Glutamatergic neuron (in vitro differentiated cells): ENCODE results near the gene LSAMP. TPM values are rescaled to one million over a fixed set of nuclear protein-coding genes. Genes with fewer than 3 reads are reported as not detected.

Source experiments
- DNase-seq: peaks from one replicate; pipeline ENCODE4 v3.0.0; 2022
- H3K27ac Mint-ChIP-seq: one replicate; pipeline ENCODE4 v1.8.0; 2020; ENCODE audit warnings: mild to moderate bottlenecking, mixed read lengths, inconsistent platforms; ENCODE audit not compliant: unreplicated experiment
- H3K27me3 Mint-ChIP-seq: one replicate; pipeline ENCODE4 v1.8.0; 2020; ENCODE audit warnings: mild to moderate bottlenecking, moderate library complexity, mixed read lengths, inconsistent platforms; ENCODE audit not compliant: unreplicated experiment
- H3K36me3 Mint-ChIP-seq: one replicate; pipeline ENCODE4 v1.8.0; 2020; ENCODE audit warnings: mild to moderate bottlenecking, mixed read lengths, inconsistent platforms; ENCODE audit not compliant: unreplicated experiment
- H3K4me1 Mint-ChIP-seq: one replicate; pipeline ENCODE4 v1.8.0; 2020; ENCODE audit warnings: mild to moderate bottlenecking, low read depth, mixed read lengths, inconsistent platforms; ENCODE audit not compliant: unreplicated experiment
- H3K4me3 Mint-ChIP-seq: one replicate; pipeline ENCODE4 v1.8.0; 2020; ENCODE audit warnings: mild to moderate bottlenecking, mixed read lengths, inconsistent platforms; ENCODE audit not compliant: unreplicated experiment
- H3K9me3 Mint-ChIP-seq: one replicate; pipeline ENCODE4 v1.8.0; 2020; ENCODE audit warnings: mild to moderate bottlenecking, moderate library complexity, mixed read lengths, inconsistent platforms; ENCODE audit not compliant: unreplicated experiment
- total RNA-seq: library from RNA; stranded (reverse); fragmentation: NEBNext Ultra II Directional; extraction: Animal tissue kit (Norgen Biotek cat#: 25700); gene quantifications from one replicate; pipeline ENCODE4 v1.2.1, GENCODE V29; 2021; ENCODE audit not compliant: unreplicated experiment
- TF ChIP-seq, protein P1 (sequence below): fragments of 200-600 bp; sonication (generic); IDR thresholded peaks from one replicate; pipeline ENCODE4 v1.5.0; 2021; ENCODE audit not compliant: partially characterized antibody, unreplicated experiment

The LSAMP gene
- total RNA-seq, 1 donor from 2014 or later: 67.1 TPM

DNA sequence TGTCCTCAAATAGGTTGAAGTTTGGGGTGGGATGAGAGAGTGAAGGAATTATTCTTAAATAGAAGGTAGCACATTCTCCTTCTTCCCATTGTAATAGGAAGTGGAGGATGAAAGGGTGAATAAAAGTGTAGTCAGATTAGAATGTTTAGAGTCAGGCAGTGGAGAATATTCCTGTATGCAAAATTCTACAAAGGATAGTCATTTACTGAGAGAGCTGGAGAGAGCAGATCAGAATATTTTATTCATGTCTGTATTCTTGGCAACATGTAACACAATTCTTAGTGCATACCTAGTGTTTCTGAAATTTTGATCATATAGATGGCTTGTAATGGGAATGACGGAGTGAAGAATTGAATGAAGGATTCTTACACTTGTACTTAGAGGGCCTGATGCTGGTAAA is 139.1 kb downstream of the LSAMP start:
- Mint-ChIP-seq H3K27ac (no peak overlapping the region), H3K4me1 (peaks cover 6% of the 10 kb centered on the region), H3K27me3 (no peaks in the 10 kb centered on the region), H3K9me3 (peaks cover 1% of the 10 kb centered on the region), H3K4me3 (no peak overlapping the region), H3K36me3 (no peaks in the 10 kb centered on the region)
- TF ChIP-seq, protein P1, sequence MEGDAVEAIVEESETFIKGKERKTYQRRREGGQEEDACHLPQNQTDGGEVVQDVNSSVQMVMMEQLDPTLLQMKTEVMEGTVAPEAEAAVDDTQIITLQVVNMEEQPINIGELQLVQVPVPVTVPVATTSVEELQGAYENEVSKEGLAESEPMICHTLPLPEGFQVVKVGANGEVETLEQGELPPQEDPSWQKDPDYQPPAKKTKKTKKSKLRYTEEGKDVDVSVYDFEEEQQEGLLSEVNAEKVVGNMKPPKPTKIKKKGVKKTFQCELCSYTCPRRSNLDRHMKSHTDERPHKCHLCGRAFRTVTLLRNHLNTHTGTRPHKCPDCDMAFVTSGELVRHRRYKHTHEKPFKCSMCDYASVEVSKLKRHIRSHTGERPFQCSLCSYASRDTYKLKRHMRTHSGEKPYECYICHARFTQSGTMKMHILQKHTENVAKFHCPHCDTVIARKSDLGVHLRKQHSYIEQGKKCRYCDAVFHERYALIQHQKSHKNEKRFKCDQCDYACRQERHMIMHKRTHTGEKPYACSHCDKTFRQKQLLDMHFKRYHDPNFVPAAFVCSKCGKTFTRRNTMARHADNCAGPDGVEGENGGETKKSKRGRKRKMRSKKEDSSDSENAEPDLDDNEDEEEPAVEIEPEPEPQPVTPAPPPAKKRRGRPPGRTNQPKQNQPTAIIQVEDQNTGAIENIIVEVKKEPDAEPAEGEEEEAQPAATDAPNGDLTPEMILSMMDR: peak; percentile 4
- DNase-seq: no peak

DNA sequence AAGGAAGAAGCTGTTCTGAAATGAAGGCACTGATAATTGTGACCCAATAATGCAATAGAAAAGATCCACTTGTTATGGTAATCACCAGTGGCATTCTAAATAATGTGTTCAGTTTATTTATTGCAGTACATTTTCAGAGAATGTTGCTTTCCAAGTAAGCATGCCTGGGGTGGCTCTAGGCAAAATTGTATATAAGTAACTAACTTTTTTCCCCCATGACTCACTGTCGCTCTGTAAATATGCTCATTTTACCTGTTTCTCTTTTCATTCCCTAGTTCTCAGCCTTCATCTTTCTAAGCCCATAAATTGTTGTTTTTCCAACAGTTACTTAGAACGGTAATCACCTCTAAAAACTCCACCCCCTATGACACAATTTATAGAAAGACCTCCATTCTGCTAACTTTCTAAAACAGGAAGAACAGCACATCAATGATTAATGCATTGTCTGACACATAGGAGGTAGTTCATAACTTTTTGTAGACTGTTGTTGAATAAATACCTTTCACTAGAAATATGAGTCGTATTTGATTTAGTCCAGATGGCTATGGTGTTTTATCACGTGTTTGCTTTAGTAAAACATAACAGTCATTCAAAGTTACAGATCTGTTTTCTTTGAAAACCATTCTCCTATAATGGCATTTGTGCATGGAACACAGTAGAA is 143.1 kb downstream of the LSAMP start:
- Mint-ChIP-seq H3K36me3 (no peaks in the 10 kb centered on the region), H3K9me3 (peaks cover 1% of the 10 kb centered on the region), H3K27me3 (peaks cover 2% of the 10 kb centered on the region), H3K4me3 (no peak overlapping the region), H3K4me1 (peaks cover 34% of the 10 kb centered on the region), H3K27ac (no peak overlapping the region)
- TF ChIP-seq, protein P1: no peak
- DNase-seq: no peak

DNA sequence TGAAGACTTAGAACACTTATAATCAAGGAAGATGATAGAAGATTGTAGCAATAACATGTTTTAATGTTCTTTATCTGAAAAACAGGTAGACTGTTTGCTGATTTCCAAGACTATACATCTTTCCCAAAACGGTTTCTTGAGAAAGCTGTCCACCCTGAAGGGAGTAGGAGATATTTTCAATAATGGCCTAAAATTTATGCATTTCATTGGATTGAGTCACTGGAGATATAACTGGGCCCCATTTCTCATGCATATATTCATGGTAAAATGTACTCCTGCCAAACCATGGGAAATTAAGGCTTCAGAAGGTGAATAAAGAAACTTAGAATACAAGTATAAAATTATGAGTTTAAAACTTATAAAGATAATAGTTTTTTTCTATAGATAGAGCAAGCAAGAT is 143.9 kb downstream of the LSAMP start:
- no peak for DNase-seq

GRCh38 chr3:116300226-116300625 is 145.1 kb downstream of the LSAMP start:
- H3K9me3 Mint-ChIP-seq: peaks cover 1% of the 10 kb centered on the region
- TF ChIP-seq, protein P1: no peak
- H3K4me1 Mint-ChIP-seq: peaks cover 34% of the 10 kb centered on the region
- H3K36me3 Mint-ChIP-seq: no peaks in the 10 kb centered on the region
- peak; percentile 16 for DNase-seq
- peaks cover 2% of the 10 kb centered on the region for H3K27me3 Mint-ChIP-seq
- no peak overlapping the region for H3K4me3 Mint-ChIP-seq
- H3K27ac Mint-ChIP-seq: peak overlapping the region; percentile 76

More for the DNA sequence above, 143.9 kb downstream of the LSAMP start:
- H3K27ac Mint-ChIP-seq: no peak overlapping the region
- H3K27me3 Mint-ChIP-seq: peaks cover 2% of the 10 kb centered on the region
- H3K4me1 Mint-ChIP-seq: peaks cover 34% of the 10 kb centered on the region
- H3K9me3 Mint-ChIP-seq: peaks cover 1% of the 10 kb centered on the region
- H3K36me3 Mint-ChIP-seq: no peaks in the 10 kb centered on the region
- H3K4me3 Mint-ChIP-seq: no peak overlapping the region
- TF ChIP-seq, protein P1: no peak

- DNase-seq: no peak
- TF ChIP-seq, protein P1: no peak
- peak overlapping the region; percentile 18 for H3K4me3 Mint-ChIP-seq
- H3K27ac Mint-ChIP-seq: peak overlapping the region; percentile 76
- peaks cover 34% of the 10 kb centered on the region for H3K4me1 Mint-ChIP-seq
- peaks cover 1% of the 10 kb centered on the region for H3K9me3 Mint-ChIP-seq
- H3K36me3 Mint-ChIP-seq: no peaks in the 10 kb centered on the region
- H3K27me3 Mint-ChIP-seq: peaks cover 2% of the 10 kb centered on the region
These were observed 145.6 kb downstream of the LSAMP start for GRCh38 chr3:116299646-116300081.
